GM12873 (cell line): ENCODE results near the gene MTX1.

Experiments used
- TF ChIP-seq, protein P1 (sequence below): IDR thresholded peaks from 2 replicates; pipeline ENCODE4 v1.5.1; 2012; ENCODE audit warnings: low read depth, mild to moderate bottlenecking, moderate library complexity, low read length, control low read depth; ENCODE audit not compliant: insufficient read depth; ENCODE audit errors: missing control alignments

The MTX1 gene, protein sequence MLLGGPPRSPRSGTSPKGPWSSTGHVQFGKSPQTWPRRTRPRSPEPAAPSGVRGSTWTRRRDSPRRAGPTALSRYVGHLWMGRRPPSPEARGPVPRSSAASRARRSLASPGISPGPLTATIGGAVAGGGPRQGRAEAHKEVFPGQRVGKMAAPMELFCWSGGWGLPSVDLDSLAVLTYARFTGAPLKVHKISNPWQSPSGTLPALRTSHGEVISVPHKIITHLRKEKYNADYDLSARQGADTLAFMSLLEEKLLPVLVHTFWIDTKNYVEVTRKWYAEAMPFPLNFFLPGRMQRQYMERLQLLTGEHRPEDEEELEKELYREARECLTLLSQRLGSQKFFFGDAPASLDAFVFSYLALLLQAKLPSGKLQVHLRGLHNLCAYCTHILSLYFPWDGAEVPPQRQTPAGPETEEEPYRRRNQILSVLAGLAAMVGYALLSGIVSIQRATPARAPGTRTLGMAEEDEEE

DNA sequence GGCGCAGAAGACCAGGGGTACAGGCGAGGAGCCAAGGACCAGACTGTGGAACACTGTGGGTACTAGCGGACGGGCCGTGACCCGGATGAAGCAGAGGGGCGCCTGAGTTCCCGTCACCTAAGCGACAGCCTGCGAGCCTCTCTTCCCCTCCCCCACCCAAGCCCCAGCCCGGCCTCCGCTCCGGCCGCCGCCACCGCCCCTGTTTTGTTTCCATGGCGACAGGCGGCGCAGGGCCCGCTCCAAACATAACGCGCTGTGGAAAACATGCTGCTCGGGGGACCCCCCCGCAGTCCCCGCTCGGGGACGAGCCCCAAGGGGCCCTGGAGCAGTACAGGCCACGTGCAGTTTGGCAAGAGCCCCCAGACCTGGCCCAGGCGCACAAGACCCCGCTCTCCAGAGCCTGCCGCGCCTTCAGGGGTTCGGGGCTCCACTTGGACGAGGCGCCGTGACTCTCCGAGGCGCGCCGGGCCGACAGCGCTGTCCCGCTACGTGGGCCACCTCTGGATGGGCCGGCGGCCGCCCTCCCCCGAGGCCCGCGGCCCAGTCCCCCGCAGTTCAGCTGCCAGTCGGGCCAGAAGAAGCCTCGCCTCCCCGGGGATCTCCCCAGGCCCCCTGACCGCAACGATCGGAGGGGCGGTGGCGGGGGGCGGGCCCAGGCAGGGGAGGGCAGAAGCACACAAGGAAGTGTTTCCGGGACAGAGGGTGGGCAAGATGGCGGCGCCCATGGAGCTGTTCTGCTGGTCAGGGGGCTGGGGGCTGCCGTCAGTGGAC, at the start of gene MTX1:
TSS of gene MTX1 (plus strand) at position 155 of the 771 bp plus-strand sequence. CDS start at position 265, 110 bp downstream.
- TF ChIP-seq, protein P1, sequence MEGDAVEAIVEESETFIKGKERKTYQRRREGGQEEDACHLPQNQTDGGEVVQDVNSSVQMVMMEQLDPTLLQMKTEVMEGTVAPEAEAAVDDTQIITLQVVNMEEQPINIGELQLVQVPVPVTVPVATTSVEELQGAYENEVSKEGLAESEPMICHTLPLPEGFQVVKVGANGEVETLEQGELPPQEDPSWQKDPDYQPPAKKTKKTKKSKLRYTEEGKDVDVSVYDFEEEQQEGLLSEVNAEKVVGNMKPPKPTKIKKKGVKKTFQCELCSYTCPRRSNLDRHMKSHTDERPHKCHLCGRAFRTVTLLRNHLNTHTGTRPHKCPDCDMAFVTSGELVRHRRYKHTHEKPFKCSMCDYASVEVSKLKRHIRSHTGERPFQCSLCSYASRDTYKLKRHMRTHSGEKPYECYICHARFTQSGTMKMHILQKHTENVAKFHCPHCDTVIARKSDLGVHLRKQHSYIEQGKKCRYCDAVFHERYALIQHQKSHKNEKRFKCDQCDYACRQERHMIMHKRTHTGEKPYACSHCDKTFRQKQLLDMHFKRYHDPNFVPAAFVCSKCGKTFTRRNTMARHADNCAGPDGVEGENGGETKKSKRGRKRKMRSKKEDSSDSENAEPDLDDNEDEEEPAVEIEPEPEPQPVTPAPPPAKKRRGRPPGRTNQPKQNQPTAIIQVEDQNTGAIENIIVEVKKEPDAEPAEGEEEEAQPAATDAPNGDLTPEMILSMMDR = no peak

DNA sequence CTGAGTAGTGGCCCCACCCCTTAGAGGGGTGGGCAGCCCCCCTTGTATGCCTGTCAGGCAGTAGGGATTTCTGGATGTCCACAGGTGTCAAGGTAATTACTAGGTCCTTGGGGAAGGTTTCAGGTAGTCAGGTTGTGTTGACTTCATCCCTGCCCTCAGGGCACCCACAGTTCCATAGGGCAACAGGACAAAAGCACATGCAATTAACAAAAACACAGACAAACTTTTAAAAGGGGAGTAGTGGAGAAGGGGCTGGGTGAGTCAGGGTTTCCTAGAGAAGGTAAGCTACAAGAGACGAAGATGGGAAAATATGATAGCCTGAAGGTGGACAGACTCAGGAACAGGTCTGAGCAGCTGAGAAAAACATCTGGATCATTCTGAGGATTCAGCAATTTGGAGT, 49.5 kb upstream of the MTX1 start:
- TF ChIP-seq, protein P1 = no peak

DNA sequence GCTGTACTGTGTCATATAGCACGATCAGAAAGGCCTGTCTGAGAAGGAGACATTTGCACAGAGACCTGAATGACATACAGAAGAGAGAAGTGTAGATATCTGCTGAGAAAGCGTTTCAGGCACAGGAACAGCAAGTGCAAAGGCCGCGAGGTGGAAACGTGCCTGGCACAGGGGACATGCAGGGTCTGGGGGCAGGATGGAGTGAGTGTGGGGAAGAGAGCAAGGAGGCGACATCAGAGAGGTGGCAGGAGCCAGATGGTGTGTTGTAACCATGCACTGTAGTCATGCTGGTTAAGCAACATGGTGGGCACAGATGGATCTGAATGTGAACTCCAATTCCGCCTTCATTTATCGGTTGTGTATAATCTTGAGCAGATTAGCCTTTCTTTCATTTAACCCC, 48.4 kb upstream of the MTX1 start:
- TF ChIP-seq, protein P1 = no peak

DNA sequence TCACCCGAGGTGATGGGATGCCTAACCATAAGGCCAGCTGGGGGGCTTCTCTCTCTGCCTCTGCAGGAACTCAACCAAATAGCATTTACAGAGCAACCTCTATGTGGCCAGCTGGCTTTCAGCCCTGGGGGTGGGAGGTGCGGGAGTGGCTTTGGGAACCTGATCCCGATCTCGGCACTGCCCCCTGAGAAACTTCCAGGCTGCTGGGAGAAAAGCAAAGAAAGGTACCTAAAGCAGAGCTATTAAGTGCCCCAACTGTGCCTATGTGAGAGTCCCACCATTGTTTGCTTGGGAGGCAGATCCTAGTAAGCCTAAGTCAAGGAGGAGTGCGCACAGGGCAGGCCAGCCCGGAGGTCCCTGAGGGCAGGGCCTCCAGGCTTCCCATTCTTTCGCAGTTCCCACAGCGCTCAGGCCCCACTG, 42.4 kb upstream of the MTX1 start:
- TF ChIP-seq, protein P1 = no peak

DNA sequence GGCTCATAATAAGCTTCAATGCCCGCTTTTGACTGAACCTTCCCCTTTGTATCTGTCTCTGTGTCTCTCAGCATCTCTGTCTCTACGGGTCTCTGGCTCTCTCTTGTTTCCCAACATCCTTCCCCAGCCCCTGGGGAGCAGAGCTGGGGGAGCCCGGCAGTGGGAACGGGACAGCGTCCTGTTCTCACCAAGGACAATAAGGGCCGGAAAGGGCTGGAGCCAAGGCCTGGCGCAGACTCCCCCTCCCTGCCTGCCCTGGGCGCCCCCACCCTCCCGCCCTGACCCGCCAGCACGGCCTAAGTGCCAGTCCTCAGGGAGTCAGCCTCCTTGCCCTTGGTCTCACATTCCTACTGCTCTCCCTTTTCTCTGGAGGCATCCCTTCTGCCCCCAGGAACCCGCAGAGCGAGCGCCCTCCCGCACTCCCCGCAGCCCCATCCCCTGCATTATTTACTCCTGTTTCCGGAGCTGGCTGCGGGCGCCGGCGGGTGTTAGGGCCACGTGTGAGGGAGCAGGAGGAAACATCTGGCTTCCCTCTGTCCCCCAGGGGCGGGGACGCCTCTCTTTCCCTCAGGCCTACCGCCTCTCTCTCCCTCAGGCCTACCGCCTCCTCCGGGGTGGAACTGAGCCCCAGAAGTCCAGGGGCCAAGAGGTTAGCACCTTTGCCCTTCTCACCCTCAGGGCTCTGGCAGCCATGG, 41.9 kb upstream of the MTX1 start:
- TF ChIP-seq, protein P1 = no peak

DNA sequence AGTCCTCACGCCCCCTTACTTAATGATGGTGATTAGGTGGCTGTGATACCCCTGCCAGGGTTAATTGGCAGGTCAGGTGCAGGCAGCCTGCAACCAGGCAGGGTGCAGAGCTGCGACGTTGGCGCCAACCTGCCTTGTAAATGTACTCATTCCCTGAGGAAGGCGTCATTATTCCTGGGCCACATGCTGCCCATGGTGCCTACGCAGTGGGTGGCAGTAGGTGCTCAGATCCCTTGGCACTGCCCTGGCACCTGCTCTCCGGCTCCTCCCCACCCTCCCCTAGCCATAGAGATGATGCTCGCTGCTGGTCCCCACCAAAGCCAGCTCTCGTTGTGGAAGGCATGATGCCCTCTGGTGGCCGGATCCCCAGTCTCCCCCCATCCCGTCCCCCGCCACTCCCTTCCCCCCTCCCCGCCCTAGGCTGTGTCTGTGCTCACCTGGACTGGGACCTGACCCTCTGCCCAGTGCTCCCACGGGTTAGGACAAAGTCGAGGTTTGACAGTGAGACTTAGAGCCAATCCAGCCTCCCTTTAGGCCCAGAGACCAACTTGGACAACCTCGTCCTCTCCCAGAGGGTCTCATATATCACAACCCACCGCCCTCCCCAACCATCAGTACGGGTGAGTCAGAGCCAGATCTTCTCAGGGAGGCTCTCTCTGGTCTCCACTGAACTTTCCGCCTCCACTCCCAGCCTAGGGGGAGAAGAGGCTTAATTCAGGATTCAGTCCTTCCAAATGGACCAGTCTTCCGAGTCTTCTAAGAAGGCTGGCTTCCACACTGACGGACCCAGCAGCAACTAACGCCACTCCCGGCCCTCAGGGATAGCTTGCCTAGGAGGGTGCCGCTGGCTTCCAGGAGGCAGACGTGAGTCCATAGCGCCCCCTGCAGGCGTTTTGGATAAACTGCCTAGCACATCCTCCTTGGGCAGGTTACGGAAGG, 41.1 kb upstream of the MTX1 start:
- TF ChIP-seq, protein P1 = peak; percentile 96
